ENCODE measurements around the gene VNN1. TPM values are rescaled to one million over a fixed set of nuclear protein-coding genes. Genes with fewer than 3 reads are reported as not detected.

VNN1 gene, protein sequence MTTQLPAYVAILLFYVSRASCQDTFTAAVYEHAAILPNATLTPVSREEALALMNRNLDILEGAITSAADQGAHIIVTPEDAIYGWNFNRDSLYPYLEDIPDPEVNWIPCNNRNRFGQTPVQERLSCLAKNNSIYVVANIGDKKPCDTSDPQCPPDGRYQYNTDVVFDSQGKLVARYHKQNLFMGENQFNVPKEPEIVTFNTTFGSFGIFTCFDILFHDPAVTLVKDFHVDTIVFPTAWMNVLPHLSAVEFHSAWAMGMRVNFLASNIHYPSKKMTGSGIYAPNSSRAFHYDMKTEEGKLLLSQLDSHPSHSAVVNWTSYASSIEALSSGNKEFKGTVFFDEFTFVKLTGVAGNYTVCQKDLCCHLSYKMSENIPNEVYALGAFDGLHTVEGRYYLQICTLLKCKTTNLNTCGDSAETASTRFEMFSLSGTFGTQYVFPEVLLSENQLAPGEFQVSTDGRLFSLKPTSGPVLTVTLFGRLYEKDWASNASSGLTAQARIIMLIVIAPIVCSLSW
- polyA plus RNA-seq (ENCODE audit: insufficient read length): 0.14 TPM

- DNase-seq: peak; percentile 14
These were observed at the start of gene VNN1 for GRCh38 chr6:132713352-132714134. Gene VNN1, minus strand, starts transcription at chr6:132714055. Its CDS starts 20 bp downstream, at chr6:132714035.

GRCh38 chr6:132763269-132763668 lies 49.4 kb upstream of the VNN1 start:
- no peak for DNase-seq

GRCh38 chr6:132760256-132760655 lies 46.4 kb upstream of the VNN1 start:
- DNase-seq: no peak

DNA sequence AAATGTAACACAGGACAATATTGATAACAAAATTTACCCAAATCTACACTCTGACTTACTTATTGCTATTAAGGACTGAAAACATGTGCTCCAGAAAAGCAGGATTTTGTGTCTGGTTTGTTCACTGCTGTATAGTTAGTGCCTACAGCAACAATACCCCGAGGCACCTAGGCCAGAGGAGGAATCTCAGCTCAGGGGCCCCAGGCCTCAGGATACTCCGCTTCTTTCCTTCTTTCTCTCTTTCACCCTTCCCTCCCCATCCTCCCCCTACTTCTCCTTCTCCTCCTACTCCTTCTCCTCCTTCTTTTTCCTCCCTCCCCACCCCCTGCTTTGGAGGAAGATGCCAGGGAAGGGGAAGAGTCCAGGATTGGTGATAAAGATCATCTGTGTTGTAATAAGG lies 44.8 kb upstream of the VNN1 start:
- DNase-seq: no peak

DNA sequence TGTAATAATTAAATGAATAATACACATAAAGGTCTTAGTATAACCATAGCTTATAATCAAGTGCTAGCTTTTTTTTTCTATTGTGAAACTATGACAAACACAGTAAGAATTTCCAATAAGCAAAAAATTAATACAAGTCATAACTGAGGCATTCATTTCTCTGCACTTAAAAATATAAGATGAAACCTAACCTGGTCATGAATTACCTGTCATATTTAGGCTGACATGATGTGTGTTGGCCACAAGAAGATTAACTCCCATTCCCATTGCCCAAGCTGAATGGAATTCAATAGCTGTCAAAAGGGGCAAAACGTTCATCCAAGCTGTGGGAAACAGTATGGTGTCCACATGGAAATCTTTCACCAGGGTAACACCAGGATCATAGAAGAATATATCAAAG lies 38.4 kb upstream of the VNN1 start:
- no peak for DNase-seq

- DNase-seq: no peak
These were observed 38.0 kb upstream of the VNN1 start for GRCh38 chr6:132751828-132752227.

DNA sequence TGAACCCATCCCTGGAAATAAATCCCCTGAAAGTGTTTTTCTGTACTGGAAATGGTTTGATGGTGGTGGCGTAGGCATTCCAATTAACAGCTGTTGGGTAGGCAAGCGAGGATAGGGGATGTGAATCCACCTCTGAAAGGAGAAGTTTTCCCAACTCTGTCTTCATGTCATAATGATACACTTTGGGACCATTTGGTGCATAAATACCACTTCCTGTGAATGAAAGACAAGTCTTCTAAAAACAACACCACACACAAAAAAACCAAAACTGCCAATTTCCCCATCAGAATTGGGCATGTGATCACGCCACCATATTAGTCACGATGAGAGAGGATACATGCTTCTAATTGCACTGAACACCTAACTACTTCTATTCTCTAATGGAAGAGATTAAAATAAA lies 37.5 kb upstream of the VNN1 start:
- DNase-seq: no peak

DNA sequence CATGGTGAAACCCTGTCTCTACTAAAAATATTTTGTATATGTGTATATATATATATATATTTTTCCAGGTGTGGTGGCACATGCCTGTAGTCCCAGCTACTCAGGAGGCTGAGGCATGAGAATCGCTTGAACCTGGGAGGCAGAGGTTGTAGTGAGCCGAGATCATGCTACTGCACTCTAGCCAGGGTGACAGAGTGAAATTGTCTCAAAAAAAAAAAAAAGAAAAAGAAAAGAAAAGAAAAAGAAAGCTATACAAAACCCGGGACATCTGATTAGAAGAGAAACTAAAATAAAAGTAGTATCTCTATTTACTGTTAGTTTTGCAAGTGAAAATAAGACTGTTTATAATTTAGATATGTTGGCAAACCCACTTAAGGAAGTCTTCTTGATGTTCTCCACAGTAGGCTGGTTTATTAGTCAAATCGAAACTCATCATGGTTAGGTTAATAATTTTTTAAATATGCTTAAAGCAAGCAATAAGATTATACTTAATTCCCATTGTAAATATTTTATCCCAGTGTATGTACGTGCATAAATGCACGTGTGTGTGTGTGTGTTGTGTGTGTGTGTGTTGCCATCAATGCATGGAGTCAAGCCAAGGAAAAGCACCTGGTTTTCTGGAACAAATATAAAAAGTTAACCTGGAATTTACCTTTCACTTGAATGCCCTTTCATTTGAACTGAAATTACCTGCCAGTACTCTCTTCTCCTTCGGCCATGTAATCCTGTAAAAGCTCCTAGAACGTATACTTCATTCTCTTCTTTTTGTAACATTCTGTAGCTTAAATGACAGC lies 36.8 kb upstream of the VNN1 start:
- no peak for DNase-seq

DNA sequence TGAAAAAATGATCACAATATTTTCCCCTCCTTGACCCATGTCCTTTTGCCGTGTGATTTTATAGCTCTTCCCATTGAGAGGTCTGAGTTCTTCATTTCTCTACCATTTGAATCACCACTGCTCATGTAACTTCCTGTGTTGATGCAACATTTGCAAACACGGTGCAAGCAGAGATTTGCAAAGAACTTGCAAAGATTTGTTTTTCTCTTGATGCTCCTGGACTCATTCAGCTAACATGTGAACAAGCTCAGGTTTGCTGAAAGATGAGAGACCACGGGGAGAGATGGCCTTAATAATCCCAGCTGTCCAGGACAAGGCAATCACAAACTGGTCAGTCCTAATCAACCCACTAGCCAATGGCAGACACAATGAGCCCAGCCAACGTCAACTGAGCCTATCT lies 35.3 kb upstream of the VNN1 start:
- DNase-seq: no peak

DNA sequence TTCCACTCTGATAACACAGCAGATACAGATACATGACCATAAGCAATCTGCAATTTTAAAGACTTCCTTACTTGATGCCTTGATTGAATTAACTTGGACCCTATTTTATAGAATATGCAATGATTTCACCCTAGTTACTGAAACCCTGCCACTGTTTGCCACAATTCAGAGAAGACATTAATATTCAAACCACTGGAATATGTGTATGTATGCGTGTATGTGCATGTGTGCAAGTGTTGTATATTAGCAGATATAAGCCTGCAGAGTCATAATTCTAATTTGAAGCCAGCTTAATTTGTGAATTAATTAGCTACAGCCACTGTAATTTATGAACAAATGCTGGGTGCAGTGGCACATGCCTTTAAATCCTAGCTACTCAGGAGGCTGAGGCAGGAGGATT lies 34.6 kb upstream of the VNN1 start:
- no peak for DNase-seq

GRCh38 chr6:132746048-132746447 lies 32.2 kb upstream of the VNN1 start:
- DNase-seq: no peak

- no peak for DNase-seq
These were observed 28.6 kb upstream of the VNN1 start for GRCh38 chr6:132742495-132742894.

DNA sequence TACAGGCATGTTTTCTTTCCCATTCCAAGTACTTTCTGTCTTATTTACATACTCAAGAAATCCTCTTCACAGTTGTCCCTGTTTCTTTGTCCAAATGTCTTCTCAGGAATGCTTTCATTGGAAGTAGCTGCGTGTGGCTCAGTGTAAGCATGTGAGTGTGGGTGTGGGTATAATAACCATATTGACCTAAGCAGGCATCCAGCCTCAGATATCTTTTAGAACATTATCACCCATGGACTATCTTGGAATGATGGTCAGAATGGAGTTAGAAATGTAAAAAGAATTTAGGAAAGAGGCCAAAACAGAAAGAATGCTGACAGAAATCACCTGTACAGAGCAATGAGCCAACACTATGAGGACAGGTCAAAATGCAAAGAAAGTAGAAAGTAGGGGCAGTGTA lies 27.4 kb upstream of the VNN1 start:
- no peak for DNase-seq

DNA sequence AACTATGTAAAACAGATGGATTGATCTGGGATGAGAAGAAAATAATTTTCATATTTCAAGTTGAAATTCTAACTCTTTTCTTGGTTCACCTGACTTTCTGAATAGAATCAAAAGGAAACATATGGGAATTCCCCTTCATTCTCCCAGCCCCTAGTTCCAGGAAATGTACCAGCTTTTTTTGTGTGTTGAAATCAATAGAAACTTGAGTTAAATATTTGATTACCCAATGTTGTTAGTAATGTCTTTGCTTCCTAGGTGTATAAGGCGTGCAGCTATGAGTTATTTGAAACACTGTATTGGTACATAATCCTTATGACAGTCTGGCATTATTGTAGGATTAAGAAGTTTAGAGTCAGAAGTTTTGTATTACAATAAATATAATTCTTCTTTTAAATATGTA lies 22.4 kb upstream of the VNN1 start:
- no peak for DNase-seq

DNA sequence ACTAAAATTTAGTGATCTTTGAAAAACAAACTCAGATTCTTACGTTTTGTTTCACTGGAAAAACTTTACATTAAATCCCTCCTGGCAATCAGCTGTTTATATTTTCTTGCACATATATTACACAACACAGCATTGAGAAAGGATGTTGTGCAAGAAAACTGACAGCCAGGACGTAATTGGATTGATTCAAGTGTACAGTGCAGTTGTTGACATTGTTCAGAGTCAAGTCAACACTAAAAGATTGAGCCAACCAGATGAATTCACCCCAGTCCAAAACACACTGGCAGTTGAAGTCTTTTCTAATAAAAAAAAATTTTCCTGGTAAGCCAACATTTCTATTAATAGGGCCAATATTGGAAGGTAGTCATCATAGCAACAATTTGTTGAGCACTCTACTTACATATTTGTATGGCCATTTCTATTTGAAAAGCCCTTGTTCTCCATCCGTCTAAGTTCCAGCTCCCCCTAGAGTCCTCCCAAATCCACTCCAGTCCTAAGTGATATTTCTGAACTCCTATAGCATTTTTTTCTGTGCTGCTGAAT lies 20.9 kb upstream of the VNN1 start:
- DNase-seq: no peak

- DNase-seq: no peak
These were observed 20.0 kb upstream of the VNN1 start for GRCh38 chr6:132733814-132734213.

DNA sequence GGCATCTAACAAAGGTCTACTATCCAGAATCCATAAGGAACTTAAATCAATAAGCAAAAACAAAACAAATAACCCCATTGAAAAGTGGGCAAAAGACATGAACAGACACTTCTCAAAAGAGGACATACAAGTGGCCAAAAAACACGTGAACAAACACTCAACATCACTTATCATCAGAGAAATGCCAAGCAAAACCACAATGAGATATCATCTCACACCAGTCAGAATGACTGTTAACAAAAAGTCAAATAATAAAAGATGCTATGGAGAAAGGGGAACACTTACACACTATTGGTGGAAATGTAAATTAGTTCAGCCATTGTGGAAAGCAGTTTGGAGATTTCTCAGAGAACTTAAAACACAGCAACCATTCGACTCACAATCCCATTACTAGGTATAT lies 19.4 kb upstream of the VNN1 start:
- no peak for DNase-seq

DNA sequence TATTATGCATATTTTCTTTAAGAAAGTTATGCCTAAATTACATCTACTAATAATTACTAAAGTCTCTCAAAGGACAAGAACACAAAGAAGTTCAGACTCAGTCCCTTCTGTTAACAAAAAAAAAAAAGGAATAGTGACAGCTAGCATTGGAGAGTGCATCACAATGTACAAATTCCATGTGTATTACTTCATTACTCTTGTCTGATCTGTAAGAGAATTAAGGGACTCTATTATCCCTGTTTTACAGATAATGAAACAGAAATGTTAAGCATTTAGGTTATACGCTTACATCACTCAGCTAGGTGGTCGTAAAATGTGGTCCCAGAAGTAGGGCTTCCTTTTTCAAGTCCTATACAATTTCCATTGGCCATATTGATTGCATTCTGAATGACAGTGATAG lies 17.2 kb upstream of the VNN1 start:
- no peak for DNase-seq

- no peak for DNase-seq
These were observed 16.7 kb upstream of the VNN1 start for GRCh38 chr6:132730560-132730959.

GRCh38 chr6:132728616-132729015 lies 14.8 kb upstream of the VNN1 start:
- DNase-seq: no peak

DNA sequence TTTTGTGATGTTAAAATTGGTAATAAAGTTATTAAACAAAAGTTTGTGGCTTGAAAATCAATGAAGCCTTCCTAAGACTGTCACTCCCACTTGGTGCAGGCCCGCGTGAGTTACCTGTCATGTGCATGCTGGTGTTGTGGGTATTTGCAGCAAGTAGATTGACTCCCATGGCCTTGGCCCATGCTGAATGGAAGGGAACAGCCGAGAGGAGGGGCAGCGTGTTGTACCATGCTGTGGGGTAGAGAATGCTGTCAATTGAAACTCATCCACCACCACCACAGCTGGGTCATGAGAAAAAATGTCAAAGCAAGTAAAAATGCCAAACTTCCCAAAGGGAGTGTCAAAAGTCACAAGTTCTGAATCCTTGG lies 12.7 kb upstream of the VNN1 start:
- no peak for DNase-seq

DNA sequence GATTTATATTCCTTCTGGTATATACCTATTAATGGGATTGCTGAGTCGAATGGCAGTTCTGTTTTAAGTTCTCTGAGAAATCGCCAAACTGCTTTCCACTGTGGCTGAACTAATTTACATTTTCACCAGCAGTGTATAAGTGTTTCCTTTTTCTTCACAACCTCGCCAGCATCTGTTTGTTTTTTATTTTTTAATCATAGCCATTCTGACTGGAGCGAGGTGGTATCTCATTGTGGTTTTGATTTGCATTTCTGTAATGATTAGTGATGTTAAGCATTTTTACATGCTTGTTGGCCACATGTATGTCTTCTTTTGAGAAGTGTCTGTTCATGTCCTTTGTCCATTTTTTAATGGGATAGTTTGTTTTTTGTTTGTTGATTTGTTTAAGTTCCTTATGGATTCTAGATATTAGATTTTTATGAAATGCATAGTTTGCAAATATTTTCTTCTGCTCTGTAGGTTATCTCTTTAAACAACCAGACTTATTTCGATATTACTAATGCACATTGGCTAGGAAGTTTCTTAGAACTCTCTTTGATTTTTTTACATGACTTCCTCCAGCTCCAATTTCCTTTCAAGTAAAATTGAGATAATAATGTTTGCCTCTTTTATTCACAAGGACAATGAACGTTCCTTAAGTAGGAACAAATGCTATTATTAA lies 12.2 kb upstream of the VNN1 start:
- DNase-seq: no peak
